Neuronal stem cell (in vitro differentiated cells): ENCODE measurements around the gene TUBGCP6.

ENCODE experiments used
- DNase-seq: peaks from one replicate; pipeline ENCODE4 v3.0.0-alpha.2; 2013; ENCODE audit warnings: low spot score
- H2AFZ ChIP-seq: one replicate; pipeline ENCODE4 v1.6.1; 2013; ENCODE audit warnings: mild to moderate bottlenecking, low read length, inconsistent platforms
- H2AK5ac ChIP-seq: 2 replicates; pipeline ENCODE4 v1.6.1; 2013; ENCODE audit warnings: low read depth, mild to moderate bottlenecking, inconsistent platforms, low read length, moderate library complexity, mixed read lengths
- H2BK120ac ChIP-seq: 2 replicates; pipeline ENCODE4 v1.6.1; 2013; ENCODE audit warnings: low read depth, mild to moderate bottlenecking, inconsistent platforms, low read length, moderate library complexity, mixed read lengths
- H2BK12ac ChIP-seq: one replicate; pipeline ENCODE4 v1.6.1; 2013; ENCODE audit warnings: low read length, inconsistent platforms
- H2BK15ac ChIP-seq: 2 replicates; pipeline ENCODE4 v1.6.1; 2013; ENCODE audit warnings: mild to moderate bottlenecking, low read length, inconsistent platforms, mixed read lengths
- H2BK5ac ChIP-seq: one replicate; pipeline ENCODE4 v1.6.1; 2013; ENCODE audit warnings: inconsistent platforms, mild to moderate bottlenecking, low read length, moderate library complexity
- H3K14ac ChIP-seq: one replicate; pipeline ENCODE4 v1.6.1; 2013; ENCODE audit warnings: low read length, inconsistent platforms
- H3K18ac ChIP-seq: 2 replicates; pipeline ENCODE4 v1.6.1; 2013; ENCODE audit warnings: low read length, inconsistent platforms
- H3K23ac ChIP-seq: 2 replicates; pipeline ENCODE4 v1.6.1; 2013; ENCODE audit warnings: low read depth, mild to moderate bottlenecking, mixed read lengths, low read length, inconsistent platforms; ENCODE audit not compliant: poor library complexity
- H3K27ac ChIP-seq: replicated peaks from 3 replicates; pipeline ENCODE4 v1.5.1; 2013; ENCODE audit warnings: low read length, inconsistent platforms
- H3K27me3 ChIP-seq, 3 experiments: 2 replicates each; pipeline ENCODE4 v1.6.1; 2013; ENCODE audit warnings: low read length in 3 of 3, mild to moderate bottlenecking in 2 of 3, inconsistent platforms in 1 of 3, low read depth in 1 of 3, mixed read lengths in 1 of 3, moderate library complexity in 1 of 3; ENCODE audit not compliant: control insufficient read depth in 3 of 3, insufficient read depth in 3 of 3
- H3K36me3 ChIP-seq, 2 donors: replicated peaks in 1 of 2; 2 replicates each; pipeline ENCODE4 v1.6.1; 2013; ENCODE audit warnings: low read length in 2 of 2; ENCODE audit not compliant: control insufficient read depth in 2 of 2, insufficient read depth in 2 of 2
- H3K4ac ChIP-seq: 2 replicates; pipeline ENCODE4 v1.6.1; 2013; ENCODE audit warnings: inconsistent platforms, mild to moderate bottlenecking, low read length, moderate library complexity
- H3K4me1 ChIP-seq, 2 donors: 1 replicate in 1 of 2; 2 replicates in 1 of 2; pipeline ENCODE4 v1.6.1; 2013; ENCODE audit warnings: low read length in 2 of 2, low read depth in 1 of 2; ENCODE audit not compliant: control insufficient read depth in 2 of 2, insufficient read depth in 1 of 2
- H3K4me2 ChIP-seq: one replicate; pipeline ENCODE4 v1.6.1; 2013; ENCODE audit warnings: mild to moderate bottlenecking, low read length, inconsistent platforms; ENCODE audit not compliant: insufficient read depth, poor library complexity, severe bottlenecking
- H3K4me3 ChIP-seq, 2 donors: 2 replicates each; pipeline ENCODE4 v1.5.1; 2013; ENCODE audit warnings: low read length in 2 of 2, mild to moderate bottlenecking in 2 of 2, inconsistent platforms in 1 of 2, moderate library complexity in 1 of 2
- H3K79me1 ChIP-seq: one replicate; pipeline ENCODE4 v1.6.1; 2013; ENCODE audit warnings: low read depth, mild to moderate bottlenecking, inconsistent platforms, low read length, moderate library complexity
- H3K9ac ChIP-seq: one replicate; pipeline ENCODE4 v1.6.1; 2013; ENCODE audit warnings: mild to moderate bottlenecking, low read depth, low read length, inconsistent platforms; ENCODE audit not compliant: poor library complexity
- H3K9me3 ChIP-seq, 2 donors: replicated peaks in 1 of 2; 2 replicates each; pipeline versions ENCODE3 to v1.6.1; 2013; ENCODE audit warnings: low read length in 2 of 2, mild to moderate bottlenecking in 2 of 2, inconsistent platforms in 1 of 2, low read depth in 1 of 2, mixed read lengths in 1 of 2, moderate library complexity in 1 of 2; ENCODE audit not compliant: control insufficient read depth in 2 of 2, insufficient read depth in 1 of 2
- H4K8ac ChIP-seq: one replicate; pipeline ENCODE4 v1.6.1; 2013; ENCODE audit warnings: low read depth, mild to moderate bottlenecking, inconsistent platforms, low read length, moderate library complexity
- H4K91ac ChIP-seq: one replicate; pipeline ENCODE4 v1.6.1; 2013; ENCODE audit warnings: low read length, low read depth, mild to moderate bottlenecking, inconsistent platforms; ENCODE audit not compliant: poor library complexity
- WGBS, 2 donors: extraction: QIAGEN DNeasy Blood & Tissue Kit; methylation state at CpG; one replicate each; pipeline ENCODE4 v1.1.7; 2013; ENCODE audit warnings: missing lambda C conversion rate in 2 of 2, mixed read lengths in 1 of 2; ENCODE audit not compliant: insufficient read length in 2 of 2, insufficient replicate concordance in 1 of 2; ENCODE audit errors: extremely low coverage in 2 of 2; 5-methylcytosine and 5-hydroxymethylcytosine counted together

Gene TUBGCP6

DNA sequence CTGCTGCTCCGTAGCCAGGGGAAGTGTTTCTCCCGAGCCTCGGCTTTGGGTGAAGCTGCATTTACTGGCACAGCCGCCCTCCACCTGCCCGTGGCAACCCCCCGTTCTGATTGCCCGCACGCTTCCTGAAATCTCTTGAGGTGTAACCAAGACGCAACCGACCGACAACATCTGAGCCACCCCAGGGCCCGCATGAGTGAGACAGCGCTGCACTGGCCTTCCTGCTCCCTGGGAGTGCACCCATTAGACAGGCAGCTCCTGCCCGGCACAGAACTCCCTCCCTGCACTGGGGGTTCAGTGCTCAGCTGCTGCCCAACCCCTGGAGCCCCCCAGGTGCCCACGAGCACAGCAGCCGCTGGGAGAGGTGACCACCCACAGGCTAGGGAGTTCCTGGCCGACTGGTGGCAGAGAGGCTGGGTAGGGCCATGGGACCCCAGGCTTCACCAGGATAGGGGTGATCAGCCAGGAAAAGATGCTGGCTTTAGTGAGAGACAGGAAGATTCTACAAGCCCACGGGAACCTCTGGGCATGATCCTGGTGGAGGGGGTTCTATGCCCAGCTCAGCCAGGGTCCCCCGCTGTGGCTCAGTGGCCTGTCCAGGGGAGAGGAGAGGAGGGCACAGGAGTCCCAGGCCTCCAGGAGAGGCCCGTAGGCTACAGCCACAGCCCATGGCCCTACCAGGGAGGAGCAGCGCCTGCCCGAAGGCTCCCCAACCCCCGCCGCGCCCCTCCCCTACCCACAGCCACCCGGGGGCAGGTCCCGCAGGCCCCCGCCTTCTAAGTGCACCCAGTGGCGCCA, 48.0 kb upstream of the TUBGCP6 start:
- Histone ChIP-seq H3K79me1 (peaks cover 59% of the 10 kb centered on the region), H2BK12ac (peak overlapping the region; percentile 88), H3K4me2 (peak overlapping the region; percentile 25), H3K9me3 (no peaks in the 10 kb centered on the region), H2AK5ac (peak overlapping the region; percentile 73), H2BK5ac (peak overlapping the region; percentile 98), H3K23ac (peak overlapping the region; percentile 87), H3K4me1 (peaks cover 15 to 31% of the 10 kb centered on the region in 2 donors), H3K18ac (peak overlapping the region; percentile 95), H4K91ac (peak overlapping the region; percentile 69), H3K14ac (peak overlapping the region; percentile 59), H2AFZ (no peak overlapping the region), H2BK15ac (peak overlapping the region; percentile 87), H3K27me3 (no peaks in the 10 kb centered on the region), H3K4me3 (peak overlapping the region in 1 of 2 donors; percentile 47), H4K8ac (no peak overlapping the region), H3K4ac (no peak overlapping the region), H3K36me3 (peaks cover 27 to 81% of the 10 kb centered on the region in 2 donors), H3K9ac (peak overlapping the region; percentile 90), H2BK120ac (peak overlapping the region; percentile 94), H3K27ac (peak overlapping the region; percentile 80)
- DNase-seq, result no peak
- WGBS, 2 donors, result no CpG with 5 or more reads among the region's 29 CpGs

- H3K18ac ChIP-seq, result no peak overlapping the region
- H3K4ac ChIP-seq, result no peak overlapping the region
- H4K91ac ChIP-seq, result no peak overlapping the region
- no CpG with 5 or more reads among the region's 37 CpGs for WGBS, 2 donors
- H3K9me3 ChIP-seq, result no peaks in the 10 kb centered on the region
- H3K23ac ChIP-seq, result peak overlapping the region; percentile 81
- DNase-seq, result no peak
- H2BK5ac ChIP-seq, result no peak overlapping the region
- H2AFZ ChIP-seq, result no peak overlapping the region
- no peaks in the 10 kb centered on the region for H3K27me3 ChIP-seq
- no peak overlapping the region for H3K9ac ChIP-seq
- no peak overlapping the region for H2BK15ac ChIP-seq
- peaks cover 63% of the 10 kb centered on the region for H3K79me1 ChIP-seq
- no peak overlapping the region for H3K27ac ChIP-seq
- H3K36me3 ChIP-seq, result peaks cover 44 to 89% of the 10 kb centered on the region in 2 donors
- no peak overlapping the region for H3K4me2 ChIP-seq
- H2BK120ac ChIP-seq, result no peak overlapping the region
- H2BK12ac ChIP-seq, result no peak overlapping the region
- H3K4me3 ChIP-seq, result no peak overlapping the region
- no peak overlapping the region for H4K8ac ChIP-seq
- peaks cover 15 to 28% of the 10 kb centered on the region in 2 donors for H3K4me1 ChIP-seq
- H3K14ac ChIP-seq, result peak overlapping the region; percentile 63
- H2AK5ac ChIP-seq, result peak overlapping the region; percentile 41
Measured at GRCh38 chr22:50289942-50290630, 45.3 kb upstream of the TUBGCP6 start.

DNA sequence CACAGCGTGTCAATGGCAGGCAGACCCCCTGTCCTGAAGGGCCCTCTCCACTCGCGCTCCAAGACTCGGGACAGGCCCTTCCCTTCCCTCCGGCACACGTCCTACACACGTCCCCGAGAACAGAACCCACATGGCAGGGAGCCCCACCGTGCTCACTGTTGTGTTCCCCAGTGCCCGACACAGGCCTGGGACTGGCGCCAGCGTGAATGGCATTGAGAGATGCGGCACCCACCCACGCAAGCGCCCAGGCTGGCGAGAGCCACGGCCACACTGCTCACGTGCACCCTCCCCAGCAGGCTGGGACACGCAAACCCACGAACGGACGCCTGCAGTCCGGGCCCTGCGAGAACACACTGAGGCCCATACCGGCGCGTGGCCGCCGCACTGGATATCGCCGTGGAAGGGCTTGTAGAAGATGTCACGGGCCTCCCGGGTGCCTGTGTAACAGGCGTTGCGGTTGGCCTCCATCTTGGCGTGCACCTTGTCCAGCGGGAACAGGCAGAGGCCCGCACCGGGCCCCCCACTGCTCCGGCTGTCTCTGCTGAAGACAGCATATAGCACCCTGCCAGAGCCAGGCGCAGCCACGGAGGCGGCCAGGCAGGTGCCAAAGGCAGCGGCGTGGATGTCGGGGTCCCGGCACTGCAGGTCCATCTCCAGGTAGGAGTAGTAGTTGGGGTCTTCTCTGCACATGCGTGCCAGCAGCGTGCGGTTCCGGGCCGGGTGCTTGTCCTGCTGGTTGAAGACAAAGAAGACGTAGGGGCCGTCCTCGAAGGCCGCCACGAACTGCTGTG, 44.5 kb upstream of the TUBGCP6 start:
- no peak overlapping the region for H2BK120ac ChIP-seq
- no CpG with 5 or more reads among the region's 57 CpGs for WGBS, 2 donors
- peaks cover 13 to 27% of the 10 kb centered on the region in 2 donors for H3K4me1 ChIP-seq
- no peak overlapping the region for H3K4ac ChIP-seq
- H2AFZ ChIP-seq, result no peak overlapping the region
- H3K9me3 ChIP-seq, result no peaks in the 10 kb centered on the region
- H2AK5ac ChIP-seq, result peak overlapping the region; percentile 41
- H2BK12ac ChIP-seq, result peak overlapping the region; percentile 3
- no peak overlapping the region for H3K4me2 ChIP-seq
- no peak overlapping the region for H2BK15ac ChIP-seq
- H3K9ac ChIP-seq, result no peak overlapping the region
- H4K91ac ChIP-seq, result no peak overlapping the region
- H4K8ac ChIP-seq, result no peak overlapping the region
- H3K27ac ChIP-seq, result no peak overlapping the region
- H3K4me3 ChIP-seq, result no peak overlapping the region
- H3K27me3 ChIP-seq, result no peaks in the 10 kb centered on the region
- peaks cover 60% of the 10 kb centered on the region for H3K79me1 ChIP-seq
- peak overlapping the region; percentile 21 for H3K14ac ChIP-seq
- peak overlapping the region; percentile 81 for H3K23ac ChIP-seq
- peak overlapping the region; percentile 82 for H2BK5ac ChIP-seq
- H3K36me3 ChIP-seq, result peaks cover 46 to 89% of the 10 kb centered on the region in 2 donors
- DNase-seq, result no peak
- no peak overlapping the region for H3K18ac ChIP-seq
